Osteoblast (primary cell): ENCODE measurements around the gene PLK4. TPM values are rescaled to one million over a fixed set of nuclear protein-coding genes. Genes with fewer than 3 reads are reported as not detected.

ENCODE experiments used
- DNase-seq: peaks from one replicate; pipeline ENCODE4 v3.0.0; 2011; ENCODE audit warnings: low spot score, mixed read lengths; ENCODE audit not compliant: insufficient read length; ENCODE audit errors: missing footprints
- H2AFZ ChIP-seq: 2 replicates; pipeline ENCODE4 v1.6.0; 2011; ENCODE audit warnings: mild to moderate bottlenecking, low read length
- H3K27ac ChIP-seq: 2 replicates; pipeline ENCODE4 v1.5.1; 2011; ENCODE audit warnings: mild to moderate bottlenecking, low read depth, low read length, moderate library complexity
- H3K27me3 ChIP-seq: 2 replicates; pipeline ENCODE4 v1.6.0; 2012; ENCODE audit warnings: mild to moderate bottlenecking, control low read depth, inconsistent platforms, low read length, moderate library complexity; ENCODE audit not compliant: insufficient read depth
- H3K36me3 ChIP-seq: 2 replicates; pipeline ENCODE4 v1.5.1; 2011; ENCODE audit warnings: mild to moderate bottlenecking, low read length, control low read depth, moderate library complexity; ENCODE audit not compliant: insufficient read depth
- H3K4me1 ChIP-seq: 2 replicates; pipeline ENCODE4 v1.5.1; 2011; ENCODE audit warnings: mild to moderate bottlenecking, low read length, control low read depth, moderate library complexity; ENCODE audit not compliant: insufficient read depth
- H3K4me2 ChIP-seq: 2 replicates; pipeline ENCODE4 v1.6.0; 2011; ENCODE audit warnings: mild to moderate bottlenecking, low read length; ENCODE audit not compliant: insufficient read depth
- H3K4me3 ChIP-seq: fragments of 200-600 bp; sonication (generic); 3 replicates; pipeline ENCODE4 v1.5.1; 2012; ENCODE audit warnings: mild to moderate bottlenecking, low read length, inconsistent platforms; ENCODE audit not compliant: insufficient read depth
- H3K79me2 ChIP-seq: 2 replicates; pipeline ENCODE4 v1.6.0; 2012; ENCODE audit warnings: mild to moderate bottlenecking, low read length, control low read depth, inconsistent platforms; ENCODE audit not compliant: insufficient read depth
- H3K9me3 ChIP-seq: 2 replicates; pipeline ENCODE4 v1.5.1; 2011; ENCODE audit warnings: low read depth, low read length, control low read depth
- H4K20me1 ChIP-seq: 2 replicates; pipeline ENCODE4 v1.6.0; 2012; ENCODE audit warnings: mild to moderate bottlenecking, low read length, control low read depth; ENCODE audit not compliant: insufficient read depth
- total RNA-seq: library from RNA; depleted of rRNA; stranded (reverse); fragments of >200 nt; gene quantifications from 2 replicates; pipeline ENCODE4 v1.2.3, GENCODE V29; 2012
- TF ChIP-seq, protein P1 (sequence below): IDR thresholded peaks from 2 replicates; pipeline ENCODE4 v1.5.1; 2011; ENCODE audit warnings: mild to moderate bottlenecking, low read depth, low read length, moderate library complexity; ENCODE audit errors: extremely low read depth

The PLK4 gene
- total RNA-seq = 2.2 and 2.4 TPM in 2 replicates

DNA sequence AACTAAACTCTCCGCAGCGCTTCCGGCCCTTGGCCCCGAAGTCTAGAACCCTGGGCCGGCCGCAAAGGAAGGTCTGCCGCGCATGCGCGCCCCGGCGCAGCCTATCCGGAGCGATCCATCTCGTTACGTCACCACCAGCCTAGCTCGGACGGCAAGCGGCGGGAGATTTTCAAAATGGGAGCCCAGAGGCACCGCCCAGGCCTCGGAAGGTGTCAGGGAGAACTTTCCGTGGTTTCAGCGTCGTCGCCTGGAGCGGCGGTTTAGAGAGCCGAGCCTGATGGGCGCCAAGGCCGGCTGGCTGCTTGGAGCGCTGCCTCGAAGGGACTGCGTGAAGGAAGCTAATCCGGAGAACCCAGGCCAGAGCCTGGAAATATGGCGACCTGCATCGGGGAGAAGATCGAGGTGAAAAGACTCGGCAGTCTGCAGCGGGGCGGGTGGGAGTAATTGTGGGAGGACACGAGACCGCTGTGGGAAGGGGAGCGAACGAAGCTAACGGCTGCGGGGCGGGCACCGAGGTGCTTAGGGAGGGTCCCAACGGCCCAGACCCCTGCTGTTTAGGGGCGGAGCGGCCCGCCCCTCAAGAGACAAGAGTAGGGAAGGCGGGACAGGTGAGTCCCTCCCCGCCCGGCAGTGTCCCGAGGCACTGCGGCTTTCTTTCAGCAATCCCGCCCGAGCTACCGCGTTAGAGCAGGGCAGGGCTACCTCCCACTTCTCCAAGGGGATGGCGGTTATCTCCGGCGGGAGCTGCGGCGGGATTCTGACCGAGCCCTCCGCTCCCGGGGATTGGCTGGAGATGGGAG lies at the start of gene PLK4:
PLK4 (plus strand) TSS at position 131 of the 800 bp plus-strand sequence; CDS start at position 373, 242 bp downstream.
- H4K20me1 ChIP-seq = no peaks in the 10 kb centered on the region
- H3K79me2 ChIP-seq = peaks cover 8% of the 10 kb centered on the region
- H3K4me3 ChIP-seq = peak within 1 kb of the TSS; percentile 99
- H3K4me1 ChIP-seq = peaks cover 7% of the 10 kb centered on the region
- TF ChIP-seq, protein P1, sequence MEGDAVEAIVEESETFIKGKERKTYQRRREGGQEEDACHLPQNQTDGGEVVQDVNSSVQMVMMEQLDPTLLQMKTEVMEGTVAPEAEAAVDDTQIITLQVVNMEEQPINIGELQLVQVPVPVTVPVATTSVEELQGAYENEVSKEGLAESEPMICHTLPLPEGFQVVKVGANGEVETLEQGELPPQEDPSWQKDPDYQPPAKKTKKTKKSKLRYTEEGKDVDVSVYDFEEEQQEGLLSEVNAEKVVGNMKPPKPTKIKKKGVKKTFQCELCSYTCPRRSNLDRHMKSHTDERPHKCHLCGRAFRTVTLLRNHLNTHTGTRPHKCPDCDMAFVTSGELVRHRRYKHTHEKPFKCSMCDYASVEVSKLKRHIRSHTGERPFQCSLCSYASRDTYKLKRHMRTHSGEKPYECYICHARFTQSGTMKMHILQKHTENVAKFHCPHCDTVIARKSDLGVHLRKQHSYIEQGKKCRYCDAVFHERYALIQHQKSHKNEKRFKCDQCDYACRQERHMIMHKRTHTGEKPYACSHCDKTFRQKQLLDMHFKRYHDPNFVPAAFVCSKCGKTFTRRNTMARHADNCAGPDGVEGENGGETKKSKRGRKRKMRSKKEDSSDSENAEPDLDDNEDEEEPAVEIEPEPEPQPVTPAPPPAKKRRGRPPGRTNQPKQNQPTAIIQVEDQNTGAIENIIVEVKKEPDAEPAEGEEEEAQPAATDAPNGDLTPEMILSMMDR = no peak
- peak within 1 kb of the TSS; percentile 99 for H2AFZ ChIP-seq
- peak within 1 kb of the TSS; percentile 78 for H3K4me2 ChIP-seq
- H3K27ac ChIP-seq = peak within 1 kb of the TSS; percentile 76
- no peaks in the 10 kb centered on the region for H3K9me3 ChIP-seq
- H3K27me3 ChIP-seq = no peaks in the 10 kb centered on the region
- peak; percentile 97 for DNase-seq
- H3K36me3 ChIP-seq = no peaks in the 10 kb centered on the region

DNA sequence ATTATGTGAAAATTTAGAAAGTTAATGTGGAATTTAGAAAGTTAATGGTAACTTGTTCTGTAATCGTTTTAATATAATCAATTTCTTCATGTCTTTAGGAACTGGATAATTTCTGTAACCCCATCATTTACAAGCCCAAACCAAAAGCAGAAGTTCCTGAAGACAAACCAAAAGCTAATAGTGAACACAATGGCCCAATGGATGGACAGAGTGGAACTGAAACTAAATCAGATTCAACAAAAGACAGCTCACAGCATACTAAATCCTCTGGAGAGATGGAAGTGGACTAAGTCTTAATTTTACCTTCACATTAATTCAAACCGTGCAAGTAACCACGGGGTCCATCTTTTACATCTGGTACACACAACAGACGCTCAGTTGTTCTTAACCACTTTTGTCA lies 48.1 kb upstream of the PLK4 start:
- Histone ChIP-seq H3K79me2 (no peaks in the 10 kb centered on the region), H3K27ac (no peak overlapping the region), H3K27me3 (no peaks in the 10 kb centered on the region), H3K4me3 (no peak overlapping the region), H4K20me1 (no peaks in the 10 kb centered on the region), H3K4me2 (no peak overlapping the region), H2AFZ (peak overlapping the region; percentile 30), H3K9me3 (no peaks in the 10 kb centered on the region), H3K4me1 (no peaks in the 10 kb centered on the region), H3K36me3 (no peaks in the 10 kb centered on the region)
- TF ChIP-seq, protein P1 = no peak
- DNase-seq = no peak

DNA sequence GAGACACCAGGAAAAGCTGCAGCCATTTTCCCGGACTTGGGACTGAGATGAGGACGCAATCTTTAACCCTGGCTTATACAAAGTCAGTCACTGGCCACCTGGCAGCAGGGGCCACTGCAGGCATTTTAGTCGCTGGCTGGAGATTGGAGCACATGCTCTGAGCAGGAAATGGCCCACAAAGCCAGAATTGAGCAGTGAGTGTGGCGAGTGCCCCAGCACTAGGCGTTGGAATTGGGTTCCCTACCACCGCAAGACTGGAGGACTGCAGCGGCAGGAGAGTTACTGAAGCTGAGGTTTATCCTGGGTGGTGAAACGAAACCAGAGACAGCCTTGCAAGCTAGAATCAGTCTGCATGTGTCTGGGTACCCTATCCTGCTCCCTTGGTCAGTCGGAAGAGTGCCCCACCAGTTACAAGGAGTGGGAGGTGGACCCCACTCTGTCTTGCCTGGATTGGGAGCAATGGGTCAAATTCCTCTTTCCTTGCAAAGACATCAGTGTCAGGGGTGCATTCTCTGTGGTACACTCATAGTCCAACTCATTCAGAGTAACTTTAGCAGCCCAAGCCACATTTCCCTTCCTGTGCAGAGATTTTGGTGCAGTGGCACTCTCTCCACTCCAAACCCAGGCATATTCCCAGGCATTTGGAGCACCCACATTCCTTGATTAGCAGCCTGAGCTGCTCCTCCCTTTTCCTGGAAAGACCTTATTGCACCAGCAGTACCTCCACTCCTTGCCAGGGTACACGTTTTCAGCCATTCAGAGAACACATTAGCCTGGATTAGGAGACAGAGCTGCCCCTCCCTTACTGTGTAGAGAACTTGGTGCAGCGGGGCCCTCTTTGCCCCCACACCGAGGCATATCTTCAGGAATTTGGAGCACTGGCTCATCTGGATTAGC lies 36.7 kb upstream of the PLK4 start:
- Histone ChIP-seq H3K4me1 (no peaks in the 10 kb centered on the region), H4K20me1 (no peaks in the 10 kb centered on the region), H2AFZ (no peak overlapping the region), H3K4me2 (no peak overlapping the region), H3K4me3 (no peak overlapping the region), H3K79me2 (no peaks in the 10 kb centered on the region), H3K27ac (no peak overlapping the region), H3K27me3 (no peaks in the 10 kb centered on the region), H3K9me3 (no peaks in the 10 kb centered on the region), H3K36me3 (no peaks in the 10 kb centered on the region)
- TF ChIP-seq, protein P1 = no peak
- peak; percentile 26 for DNase-seq
